NCI-H2029 (cell line): Measurements from ENCODE around the gene AGBL5.

Source experiments
- DNase-seq: peaks from one replicate; lab custom pipeline; 2025; lab: John Stamatoyannopoulos, UW

Gene AGBL5

GRCh38 chr2:27024812-27025211 lies 26.7 kb upstream of the AGBL5 start:
- no peak for DNase-seq

GRCh38 chr2:27025281-27025800 lies 26.1 kb upstream of the AGBL5 start:
- DNase-seq: no peak

GRCh38 chr2:27025861-27026851 lies 25.3 kb upstream of the AGBL5 start:
- no peak for DNase-seq

GRCh38 chr2:27027211-27027651 lies 24.2 kb upstream of the AGBL5 start:
- DNase-seq: no peak

GRCh38 chr2:27029051-27029450 lies 22.4 kb upstream of the AGBL5 start:
- DNase-seq: no peak

GRCh38 chr2:27032495-27033252 lies 18.8 kb upstream of the AGBL5 start, which contains the start of gene TMEM214:
TSS of gene TMEM214 (plus strand) at chr2:27032965. CDS start at chr2:27033016, 51 bp downstream.
- peak; percentile 57 for DNase-seq

- no peak for DNase-seq
Measured at GRCh38 chr2:27033253-27033852, 18.1 kb upstream of the AGBL5 start.

- no peak for DNase-seq
Measured at GRCh38 chr2:27038012-27038411, 13.5 kb upstream of the AGBL5 start.

- no peak for DNase-seq
Measured at GRCh38 chr2:27038631-27039339, 12.7 kb upstream of the AGBL5 start.

- DNase-seq: no peak
Measured at GRCh38 chr2:27039426-27039825, 12.0 kb upstream of the AGBL5 start.

- DNase-seq: no peak
Measured at GRCh38 chr2:27039871-27040270, 11.6 kb upstream of the AGBL5 start.

- no peak for DNase-seq
Measured at GRCh38 chr2:27040282-27040681, 11.2 kb upstream of the AGBL5 start.

GRCh38 chr2:27041752-27042151 lies 9.7 kb upstream of the AGBL5 start:
- no peak for DNase-seq

GRCh38 chr2:27042159-27042661 lies 9.3 kb upstream of the AGBL5 start:
- DNase-seq: peak; percentile 38

GRCh38 chr2:27042985-27043634 lies 8.4 kb upstream of the AGBL5 start:
- no peak for DNase-seq

- no peak for DNase-seq
Measured at GRCh38 chr2:27049422-27050280, 1.8 kb upstream of the AGBL5 start.

- peak; percentile 78 for DNase-seq
Measured at GRCh38 chr2:27050281-27050995, 1.0 kb upstream of the AGBL5 start.

- DNase-seq: no peak
Measured at GRCh38 chr2:27051902-27052645, 606 bp downstream of the AGBL5 start.
